ENCODE results near the gene GUCA2B. TPM values are rescaled to one million over a fixed set of nuclear protein-coding genes. Genes with fewer than 3 reads are reported as not detected.
A peak's percentile ranks its signal among the peaks of the same experiment; 100 is the strongest.

Gene GUCA2B
- total RNA-seq, 4 donors from 2014 or later: not detected

GRCh38 chr1:42177541-42177981, 24.4 kb downstream of the GUCA2B start:
- intact Hi-C loops (cut with DNase I; ENCODE audit: low total_unique reads): no loop called here
- Histone ChIP-seq H3K4me3 (no peak overlapping the region), H3K27me3 (no peaks in the 10 kb centered on the region), H3K27ac (peak overlapping the region; percentile 25 to 35), H3K4me1 (peaks cover 0 to 12% of the 10 kb centered on the region in 2 donors), H3K9me3 (no peaks in the 10 kb centered on the region), H3K36me3 (no peaks in the 10 kb centered on the region)
- TF ChIP-seq POLR2A (IDR thresholded peaks at IDR 0.05) (no peak), CTCF (IDR thresholded peaks at IDR 0.05) (no peak)
- DNase-seq: peak; percentile 63 to 87

GRCh38 chr1:42178249-42178648, 25.0 kb downstream of the GUCA2B start:
- H3K36me3 ChIP-seq: no peaks in the 10 kb centered on the region
- DNase-seq: no peak
- H3K4me1 ChIP-seq: peaks cover 0 to 12% of the 10 kb centered on the region in 2 donors
- intact Hi-C loops (cut with DNase I; ENCODE audit: low total_unique reads): no loop called here
- H3K27me3 ChIP-seq: no peaks in the 10 kb centered on the region
- no peaks in the 10 kb centered on the region for H3K9me3 ChIP-seq
- H3K27ac ChIP-seq: peak overlapping the region; percentile 25 to 35
- no peak overlapping the region for H3K4me3 ChIP-seq
- TF ChIP-seq POLR2A (IDR thresholded peaks at IDR 0.05) (no peak), CTCF (IDR thresholded peaks at IDR 0.05) (no peak)

- Histone ChIP-seq H3K9me3 (no peaks in the 10 kb centered on the region), H3K4me3 (no peak overlapping the region), H3K27ac (peak overlapping the region; percentile 19 to 32), H3K36me3 (no peaks in the 10 kb centered on the region), H3K27me3 (no peaks in the 10 kb centered on the region), H3K4me1 (peaks cover 0 to 12% of the 10 kb centered on the region in 2 donors)
- no peak for TF ChIP-seq POLR2A (IDR thresholded peaks at IDR 0.05)
- TF ChIP-seq CTCF (IDR thresholded peaks at IDR 0.05): no peak
- intact Hi-C loops (cut with DNase I; ENCODE audit: low total_unique reads): no loop called here
- peak in 1 of 2 donors; percentile 41 for DNase-seq
Observed at GRCh38 chr1:42179275-42179674, 26.1 kb downstream of the GUCA2B start.

- Histone ChIP-seq H3K4me1 (peaks cover 0 to 12% of the 10 kb centered on the region in 2 donors), H3K27ac (peak overlapping the region; percentile 19 to 32), H3K4me3 (no peak overlapping the region), H3K9me3 (no peaks in the 10 kb centered on the region), H3K36me3 (no peaks in the 10 kb centered on the region), H3K27me3 (no peaks in the 10 kb centered on the region)
- TF ChIP-seq POLR2A (IDR thresholded peaks at IDR 0.05): no peak
- no peak for TF ChIP-seq CTCF (IDR thresholded peaks at IDR 0.05)
- intact Hi-C loops (cut with DNase I; ENCODE audit: low total_unique reads): no loop called here
- DNase-seq: no peak
Observed at GRCh38 chr1:42179900-42180329, 26.7 kb downstream of the GUCA2B start.

GRCh38 chr1:42181687-42182086, 28.5 kb downstream of the GUCA2B start:
- Histone ChIP-seq H3K36me3 (no peaks in the 10 kb centered on the region), H3K4me1 (peaks cover 0 to 12% of the 10 kb centered on the region in 2 donors), H3K27me3 (no peaks in the 10 kb centered on the region), H3K4me3 (no peak overlapping the region), H3K27ac (no peak overlapping the region), H3K9me3 (no peaks in the 10 kb centered on the region)
- intact Hi-C loops (cut with DNase I; ENCODE audit: low total_unique reads): no loop called here
- no peak for DNase-seq
- no peak for TF ChIP-seq POLR2A (IDR thresholded peaks at IDR 0.05)
- no peak for TF ChIP-seq CTCF (IDR thresholded peaks at IDR 0.05)

All from uterus (tissue), 4 donors.